Measurements from ENCODE around the gene EEIG2.
A peak's percentile ranks its signal among the peaks of the same experiment; 100 is the strongest.

The EEIG2 gene

DNA sequence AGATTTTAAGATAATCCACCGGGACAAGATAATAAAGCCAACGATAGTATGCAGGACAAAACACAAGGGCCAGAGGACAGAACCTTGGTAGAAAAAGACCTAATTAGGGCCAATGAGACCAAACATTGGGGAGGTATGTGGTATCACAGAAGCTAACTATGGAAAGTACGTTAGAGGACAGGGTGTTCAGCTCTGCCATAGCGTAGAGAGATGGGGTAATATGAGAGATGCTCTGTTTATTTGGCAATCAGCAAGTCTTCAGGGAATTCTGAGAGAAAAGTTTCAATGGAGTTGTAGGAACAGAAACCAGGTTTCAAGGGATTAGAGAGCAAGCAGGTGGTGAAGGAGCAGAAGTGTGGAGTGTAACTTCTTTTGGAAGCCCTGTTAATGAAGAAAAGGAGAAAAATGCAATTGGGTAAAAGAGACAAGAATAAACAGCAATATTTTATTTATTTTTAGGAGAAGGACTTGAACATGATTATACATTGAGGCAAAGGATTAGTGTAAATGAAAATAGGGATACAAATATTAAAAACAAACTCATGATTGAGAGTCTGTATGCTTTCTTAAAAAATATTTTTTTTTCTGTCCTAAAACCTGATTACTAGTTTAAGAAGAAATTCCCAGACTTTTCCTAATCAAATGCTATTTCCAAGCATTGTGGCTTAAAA lies 24.0 kb downstream of the EEIG2 start:
- peaks cover 26 to 60% of the 10 kb centered on the region in 2 donors for H3K4me1 Mint-ChIP-seq
- H3K36me3 Mint-ChIP-seq, result peaks cover 20% of the 10 kb centered on the region in 2 donors
- H3K27ac Mint-ChIP-seq, result peak overlapping the region; percentile 81
- peaks cover 11 to 12% of the 10 kb centered on the region in 2 donors for H3K9me3 Mint-ChIP-seq
- DNase-seq (no peak), ATAC-seq (replicated peaks) (peak in 1 of 2 donors; percentile 24)
- no peaks in the 10 kb centered on the region for H3K27me3 Mint-ChIP-seq
- H3K4me3 Mint-ChIP-seq, result peak overlapping the region; percentile 8 to 17

DNA sequence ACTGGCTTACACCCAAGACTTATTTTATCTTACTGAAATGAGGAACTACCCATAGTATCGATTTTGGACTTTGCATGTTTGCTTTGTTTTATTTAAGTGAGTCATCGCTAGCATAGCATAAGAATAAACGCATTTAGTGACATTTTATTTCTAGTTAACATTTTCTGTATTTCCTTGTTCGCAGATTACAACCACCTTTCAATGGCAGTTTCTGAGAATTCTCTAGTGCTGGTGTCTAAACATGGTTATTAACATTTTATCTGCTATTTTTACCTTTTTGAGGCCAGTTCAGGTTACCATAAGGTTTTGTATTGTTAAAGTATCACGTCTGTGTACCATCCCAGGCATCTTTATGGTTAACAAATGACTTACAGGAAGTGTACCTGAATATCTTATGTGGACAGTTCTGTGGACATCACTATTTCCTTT lies 24.5 kb downstream of the EEIG2 start:
- Mint-ChIP-seq H3K4me1 (peaks cover 32 to 65% of the 10 kb centered on the region in 2 donors), H3K4me3 (peak overlapping the region in 1 of 2 donors; percentile 58), H3K36me3 (peaks cover 22 to 25% of the 10 kb centered on the region in 2 donors), H3K27me3 (no peaks in the 10 kb centered on the region), H3K27ac (peak overlapping the region; percentile 89), H3K9me3 (peaks cover 11 to 12% of the 10 kb centered on the region in 2 donors)
- DNase-seq, result no peak
- ATAC-seq (replicated peaks), result peak; percentile 88 to 90

DNA sequence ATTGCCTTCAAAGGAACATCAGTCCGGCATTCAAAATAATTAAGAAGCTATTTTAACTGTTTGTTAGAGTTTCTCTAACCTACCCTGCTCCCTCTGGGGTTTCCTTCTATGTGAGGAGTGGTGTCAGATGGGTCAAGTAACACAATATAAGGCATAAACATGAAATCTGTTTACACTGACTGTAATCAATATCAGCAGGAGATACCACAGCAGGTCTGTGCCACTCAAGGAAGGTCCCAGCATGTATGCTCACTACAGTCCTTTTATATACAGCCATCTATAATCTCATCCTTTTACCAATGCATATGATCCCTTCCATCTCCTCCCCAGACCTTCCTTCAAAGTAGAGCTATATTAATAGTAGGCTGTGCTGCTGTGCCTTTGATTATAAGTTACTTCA lies 25.4 kb downstream of the EEIG2 start:
- Mint-ChIP-seq H3K9me3 (peaks cover 7% of the 10 kb centered on the region in 2 donors), H3K4me1 (peaks cover 30 to 69% of the 10 kb centered on the region in 2 donors), H3K27ac (peak overlapping the region; percentile 26), H3K4me3 (peak overlapping the region in 1 of 2 donors; percentile 64), H3K36me3 (peaks cover 18 to 23% of the 10 kb centered on the region in 2 donors), H3K27me3 (no peaks in the 10 kb centered on the region)
- DNase-seq, result no peak
- ATAC-seq (replicated peaks), result no peak

DNA sequence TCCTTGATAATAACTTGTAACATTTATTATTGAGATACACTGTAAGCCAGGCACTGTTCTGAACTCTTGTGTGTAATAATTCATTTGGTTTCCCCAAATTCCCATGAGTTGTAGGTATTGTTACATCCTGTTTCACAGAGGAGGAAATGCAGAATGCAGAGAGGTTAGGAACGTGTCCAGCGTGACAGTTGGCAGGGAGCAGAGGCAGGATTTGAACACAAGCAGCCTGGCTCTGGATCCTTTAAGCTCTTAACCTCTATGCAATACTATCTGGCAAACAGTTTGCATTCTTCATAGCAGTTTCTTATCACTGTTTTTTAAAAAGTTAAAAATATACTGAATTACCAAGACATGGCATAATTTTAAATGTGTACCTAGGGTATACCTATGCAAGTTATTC lies 30.5 kb downstream of the EEIG2 start:
- peaks cover 35 to 81% of the 10 kb centered on the region in 2 donors for H3K4me1 Mint-ChIP-seq
- no peak for ATAC-seq (replicated peaks)
- no peak overlapping the region for H3K4me3 Mint-ChIP-seq
- no peaks in the 10 kb centered on the region for H3K27me3 Mint-ChIP-seq
- no peaks in the 10 kb centered on the region for H3K9me3 Mint-ChIP-seq
- peaks cover 20 to 27% of the 10 kb centered on the region in 2 donors for H3K36me3 Mint-ChIP-seq
- DNase-seq, result no peak
- no peak overlapping the region for H3K27ac Mint-ChIP-seq

DNA sequence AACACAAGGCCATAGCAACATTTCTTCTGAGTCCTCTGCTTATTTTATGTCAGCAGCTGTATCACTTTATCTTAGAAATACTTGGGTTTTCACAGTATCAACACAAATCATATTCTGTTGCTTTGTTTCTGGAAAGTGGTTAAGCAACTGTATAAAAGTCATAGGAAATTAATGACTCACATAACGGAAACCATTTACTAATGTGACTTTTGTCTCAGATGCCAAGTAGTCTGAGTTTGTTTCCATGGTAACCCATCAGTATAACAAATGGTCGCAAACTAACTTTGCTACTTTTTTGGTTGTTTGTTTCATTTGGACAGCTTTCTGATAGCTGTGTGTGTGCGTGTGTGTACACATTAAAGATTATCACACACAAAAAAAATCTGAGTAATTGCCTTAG lies 31.1 kb downstream of the EEIG2 start:
- peaks cover 32 to 81% of the 10 kb centered on the region in 2 donors for H3K4me1 Mint-ChIP-seq
- no peak overlapping the region for H3K27ac Mint-ChIP-seq
- no peaks in the 10 kb centered on the region for H3K27me3 Mint-ChIP-seq
- DNase-seq (no peak), ATAC-seq (replicated peaks) (peak; percentile 79 to 83)
- no peaks in the 10 kb centered on the region for H3K9me3 Mint-ChIP-seq
- peak overlapping the region in 1 of 2 donors; percentile 11 for H3K4me3 Mint-ChIP-seq
- H3K36me3 Mint-ChIP-seq, result peaks cover 20 to 27% of the 10 kb centered on the region in 2 donors

DNA sequence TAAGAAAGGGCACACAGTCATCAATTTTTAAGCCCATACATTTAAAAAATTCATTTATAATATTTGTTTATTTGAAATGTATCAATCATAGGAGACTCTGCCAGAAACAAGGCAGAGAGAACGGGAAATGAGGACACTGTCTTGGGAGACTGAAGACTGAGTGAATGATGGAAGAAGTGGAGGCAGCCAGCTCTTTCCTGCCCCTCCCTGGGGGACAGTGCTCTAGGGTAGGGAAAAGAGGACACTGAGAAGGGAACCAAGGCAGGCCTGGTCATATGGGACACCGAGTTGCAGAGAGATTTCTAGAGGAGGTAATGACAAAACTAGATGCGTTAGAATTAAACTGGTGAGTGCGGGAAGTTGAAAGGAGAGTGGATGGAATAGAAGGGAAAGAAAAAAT lies 31.6 kb downstream of the EEIG2 start:
- peaks cover 18 to 27% of the 10 kb centered on the region in 2 donors for H3K36me3 Mint-ChIP-seq
- DNase-seq (no peak), ATAC-seq (replicated peaks) (peak; percentile 17)
- H3K4me1 Mint-ChIP-seq, result peaks cover 30 to 78% of the 10 kb centered on the region in 2 donors
- peak overlapping the region in 1 of 2 donors; percentile 11 for H3K4me3 Mint-ChIP-seq
- peak overlapping the region; percentile 82 for H3K27ac Mint-ChIP-seq
- no peaks in the 10 kb centered on the region for H3K9me3 Mint-ChIP-seq
- H3K27me3 Mint-ChIP-seq, result no peaks in the 10 kb centered on the region

DNA sequence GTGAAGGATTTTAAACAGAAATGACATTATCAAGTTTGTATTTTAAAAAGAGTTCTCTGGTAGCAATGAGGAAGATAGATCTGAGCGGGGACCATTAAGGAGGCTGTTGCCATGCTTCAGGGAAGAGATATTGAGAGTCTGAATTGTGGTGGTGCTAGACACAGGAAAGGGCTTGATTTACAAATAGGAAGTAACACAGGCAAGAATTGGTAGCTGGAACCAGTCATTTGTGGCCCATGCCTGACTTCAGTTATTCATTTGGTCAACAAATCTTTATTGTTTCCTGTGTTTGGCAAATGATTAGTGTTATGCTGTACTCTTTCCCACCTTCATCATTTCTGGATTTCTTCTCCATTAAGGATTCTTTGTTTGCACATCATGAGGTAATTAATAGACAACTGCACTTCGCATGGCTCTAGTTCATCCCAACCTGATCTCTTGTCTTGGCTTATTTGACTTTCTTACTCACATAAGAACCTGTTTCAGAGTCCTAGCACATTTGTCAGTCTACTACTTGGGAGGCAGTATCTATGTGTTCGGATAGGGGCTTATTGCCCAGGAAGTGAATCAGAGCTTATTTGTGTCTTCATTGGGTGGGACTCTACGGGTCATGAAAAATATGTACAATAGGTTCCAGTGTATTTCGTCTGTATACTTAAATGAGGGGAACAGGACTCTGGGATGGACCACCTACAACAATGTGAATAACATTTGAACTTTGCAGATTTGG lies 32.3 kb downstream of the EEIG2 start:
- H3K36me3 Mint-ChIP-seq, result peaks cover 16 to 25% of the 10 kb centered on the region in 2 donors
- peak; percentile 79 to 87 for ATAC-seq (replicated peaks)

DNA sequence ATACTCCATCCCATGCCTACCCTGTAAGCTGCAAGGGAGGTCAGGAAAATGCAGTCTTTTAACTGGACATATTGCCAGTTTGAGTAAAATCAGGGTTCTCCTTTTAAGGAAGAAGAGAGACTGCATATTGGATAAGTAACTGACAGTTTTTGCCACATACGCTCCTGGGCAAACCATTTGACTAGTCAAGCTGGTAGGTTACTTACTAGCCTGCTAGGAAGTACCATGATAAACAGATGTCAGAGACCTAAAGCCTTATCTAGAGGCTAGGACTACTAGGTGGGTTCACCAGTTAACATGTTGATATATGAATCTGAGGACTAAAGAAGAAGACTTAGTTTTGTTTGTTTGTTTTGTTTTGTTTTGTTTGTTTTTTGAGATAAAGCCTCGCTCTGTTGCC lies 33.5 kb downstream of the EEIG2 start:
- no peak for ATAC-seq (replicated peaks)
- H3K36me3 Mint-ChIP-seq, result peaks cover 16 to 22% of the 10 kb centered on the region in 2 donors
- H3K4me3 Mint-ChIP-seq, result no peak overlapping the region
- no peaks in the 10 kb centered on the region for H3K9me3 Mint-ChIP-seq
- H3K27ac Mint-ChIP-seq, result no peak overlapping the region
- H3K4me1 Mint-ChIP-seq, result peaks cover 25 to 69% of the 10 kb centered on the region in 2 donors
- H3K27me3 Mint-ChIP-seq, result no peaks in the 10 kb centered on the region
- no peak for DNase-seq

More for the DNA sequence above, 32.3 kb downstream of the EEIG2 start:
- Mint-ChIP-seq H3K9me3 (no peaks in the 10 kb centered on the region), H3K4me3 (peak overlapping the region in 1 of 2 donors; percentile 11), H3K27me3 (no peaks in the 10 kb centered on the region), H3K4me1 (peaks cover 26 to 78% of the 10 kb centered on the region in 2 donors), H3K27ac (peak overlapping the region; percentile 82)
- no peak for DNase-seq

DNA sequence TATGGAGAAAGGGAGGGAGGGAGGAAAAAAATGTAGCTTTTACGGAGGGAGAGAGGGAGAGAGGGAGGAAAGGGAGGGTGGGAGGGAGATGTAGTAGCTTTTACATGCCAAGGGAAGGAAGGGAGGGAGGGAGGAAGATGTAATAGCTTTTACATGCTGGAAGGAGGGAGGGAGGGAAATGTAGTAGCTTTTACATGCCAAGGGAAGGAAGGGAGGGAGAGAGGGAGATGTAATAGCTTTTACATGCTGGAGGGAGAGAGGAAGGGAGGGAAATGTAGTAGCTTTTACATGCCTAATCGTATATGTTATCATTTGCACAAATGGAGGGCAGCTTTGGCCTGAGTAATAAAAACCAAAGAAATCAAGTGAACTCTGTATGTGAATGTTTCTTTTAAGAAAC lies 35.6 kb downstream of the EEIG2 start:
- Mint-ChIP-seq H3K27ac (no peak overlapping the region), H3K9me3 (no peaks in the 10 kb centered on the region), H3K4me3 (no peak overlapping the region), H3K36me3 (peaks cover 17 to 23% of the 10 kb centered on the region in 2 donors), H3K27me3 (no peaks in the 10 kb centered on the region), H3K4me1 (peaks cover 19 to 67% of the 10 kb centered on the region in 2 donors)
- ATAC-seq (replicated peaks) (no peak), DNase-seq (no peak)

DNA sequence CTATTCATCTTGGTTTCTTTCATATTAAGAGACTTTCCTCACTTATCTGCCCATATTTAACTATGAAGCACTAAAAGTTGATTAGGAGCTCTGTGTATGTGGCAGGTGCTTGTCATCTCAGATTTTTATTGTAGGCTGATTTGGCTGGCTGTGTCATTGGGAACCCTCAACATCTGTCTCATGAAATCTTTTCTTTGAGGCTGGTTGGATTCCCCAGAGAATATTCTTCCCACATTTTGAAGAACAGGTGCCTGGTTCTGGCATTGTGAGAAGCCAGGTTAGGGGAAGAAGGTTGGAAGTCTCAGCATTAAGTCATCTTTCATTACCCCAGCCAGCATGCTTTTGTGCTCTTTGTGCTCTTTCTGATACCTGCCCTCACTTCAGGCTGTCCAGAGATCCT lies 37.1 kb downstream of the EEIG2 start:
- ATAC-seq (replicated peaks) (no peak), DNase-seq (no peak)
- H3K4me1 Mint-ChIP-seq, result peaks cover 15 to 60% of the 10 kb centered on the region in 2 donors
- no peaks in the 10 kb centered on the region for H3K27me3 Mint-ChIP-seq
- H3K4me3 Mint-ChIP-seq, result no peak overlapping the region
- no peaks in the 10 kb centered on the region for H3K9me3 Mint-ChIP-seq
- peak overlapping the region; percentile 86 for H3K27ac Mint-ChIP-seq
- peaks cover 15 to 23% of the 10 kb centered on the region in 2 donors for H3K36me3 Mint-ChIP-seq

DNA sequence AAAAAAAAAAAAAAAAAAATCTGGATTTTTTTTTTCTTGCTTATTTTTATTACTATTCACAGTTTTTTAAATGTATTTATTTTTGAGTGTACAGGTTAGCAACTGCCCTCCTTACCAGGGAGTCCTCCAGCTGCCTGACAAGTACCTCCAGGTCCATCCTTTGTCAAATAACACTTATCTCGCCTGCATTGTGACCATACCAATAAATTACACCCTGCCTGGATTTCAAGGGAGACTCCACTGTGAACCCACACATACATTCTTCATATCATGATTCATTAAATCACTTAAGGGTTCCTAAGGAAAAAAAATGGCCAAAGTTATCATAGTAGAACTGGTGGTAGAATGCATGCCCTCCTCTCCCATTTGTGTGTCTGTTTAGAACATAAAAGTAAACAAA lies 38.4 kb downstream of the EEIG2 start:
- Mint-ChIP-seq H3K36me3 (peaks cover 12 to 19% of the 10 kb centered on the region in 2 donors), H3K27me3 (no peaks in the 10 kb centered on the region), H3K4me1 (peaks cover 12 to 62% of the 10 kb centered on the region in 2 donors), H3K9me3 (no peaks in the 10 kb centered on the region), H3K4me3 (no peak overlapping the region), H3K27ac (no peak overlapping the region)
- no peak for DNase-seq
- no peak for ATAC-seq (replicated peaks)

DNA sequence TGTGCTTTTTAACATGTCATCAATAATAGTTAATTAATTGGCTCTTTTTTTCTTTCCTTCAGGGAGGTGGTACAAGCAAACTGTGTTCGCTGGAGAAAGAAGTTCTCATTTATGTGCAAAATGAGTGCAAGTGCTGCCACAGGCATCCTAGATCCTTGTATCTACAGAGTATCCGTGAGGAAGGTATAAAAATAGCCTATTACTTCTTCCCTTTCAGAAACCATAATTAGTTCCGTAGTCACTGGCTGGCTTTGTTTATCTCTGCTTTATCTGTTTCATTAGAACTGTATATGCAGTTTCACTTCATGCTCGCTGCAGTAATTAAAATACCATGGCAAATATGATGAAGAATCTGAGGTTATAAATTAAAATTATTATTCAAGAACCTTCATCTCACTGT lies 40.6 kb downstream of the EEIG2 start:
- Mint-ChIP-seq H3K27ac (no peak overlapping the region), H3K36me3 (peaks cover 16 to 21% of the 10 kb centered on the region in 2 donors), H3K27me3 (no peaks in the 10 kb centered on the region), H3K4me1 (peaks cover 8 to 45% of the 10 kb centered on the region in 2 donors), H3K4me3 (no peak overlapping the region), H3K9me3 (no peaks in the 10 kb centered on the region)
- ATAC-seq (replicated peaks), result no peak
- no peak for DNase-seq

DNA sequence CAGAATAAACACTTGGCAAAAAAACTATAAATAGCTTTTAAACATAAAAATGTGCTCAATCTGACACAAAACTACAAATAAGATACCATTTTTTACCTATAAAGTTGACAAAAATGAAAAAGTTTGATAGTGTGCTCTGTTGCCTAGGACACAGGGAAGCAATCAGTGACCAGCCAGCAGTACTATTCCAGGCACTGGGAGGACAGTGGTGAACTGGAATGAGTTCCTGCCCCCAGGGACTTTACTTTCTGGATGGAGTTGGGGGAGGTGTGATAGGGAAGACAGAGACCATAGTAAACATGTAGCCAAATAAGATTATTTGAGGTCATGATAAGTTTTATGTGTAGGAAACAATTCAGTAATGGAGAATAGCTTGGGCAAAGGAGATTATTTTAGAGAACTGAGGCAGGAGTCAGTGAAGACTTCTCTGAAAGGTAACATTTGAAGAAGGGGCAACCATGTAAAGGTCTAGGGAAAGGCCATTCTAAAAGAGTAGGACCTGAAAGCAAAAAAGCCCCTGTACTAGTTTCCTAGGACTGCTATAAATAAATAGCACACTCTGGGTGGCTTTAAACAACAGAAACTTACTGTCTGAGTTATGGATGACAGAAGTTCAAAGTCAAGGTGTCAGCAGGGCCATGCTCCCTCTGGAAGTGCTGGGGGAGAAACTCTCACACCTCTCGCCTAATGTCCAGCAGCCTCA lies 42.0 kb downstream of the EEIG2 start:
- H3K4me1 Mint-ChIP-seq, result peaks cover 8 to 34% of the 10 kb centered on the region in 2 donors
- DNase-seq (no peak), ATAC-seq (replicated peaks) (peak; percentile 78 to 92)
- peaks cover 22 to 27% of the 10 kb centered on the region in 2 donors for H3K36me3 Mint-ChIP-seq
- peak overlapping the region in 1 of 2 donors; percentile 10 for H3K4me3 Mint-ChIP-seq
- H3K27ac Mint-ChIP-seq, result peak overlapping the region; percentile 68
- no peaks in the 10 kb centered on the region for H3K9me3 Mint-ChIP-seq
- H3K27me3 Mint-ChIP-seq, result no peaks in the 10 kb centered on the region

DNA sequence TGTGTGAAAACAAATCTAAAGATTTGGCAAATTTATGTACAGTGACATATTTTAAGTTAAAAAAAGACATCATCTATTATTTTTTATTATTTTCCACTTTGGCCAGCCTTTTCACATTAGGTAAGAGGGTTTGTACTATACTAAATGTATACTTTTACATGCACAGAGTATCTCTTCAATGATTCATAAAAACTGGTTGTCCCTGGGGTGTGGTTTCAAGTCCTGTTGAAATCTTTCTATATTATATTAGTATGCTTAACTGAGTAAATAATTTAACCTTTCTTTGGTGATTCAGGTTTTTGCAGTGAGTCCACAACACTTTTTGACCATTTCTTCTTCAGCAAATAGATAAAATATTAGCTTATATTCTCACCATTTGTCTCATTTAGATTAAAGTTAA lies 45.7 kb downstream of the EEIG2 start:
- Mint-ChIP-seq H3K27ac (no peak overlapping the region), H3K36me3 (peaks cover 35 to 41% of the 10 kb centered on the region in 2 donors), H3K4me1 (peaks cover 11 to 28% of the 10 kb centered on the region in 2 donors), H3K4me3 (no peak overlapping the region), H3K9me3 (no peaks in the 10 kb centered on the region), H3K27me3 (no peaks in the 10 kb centered on the region)
- ATAC-seq (replicated peaks), result no peak
- DNase-seq, result no peak

All from stimulated activated naive B cell treated with anti-CD40 and anti-IgM and Interleukin-4, amounts not matched to agents 10 μg/mL and 1 μg/mL and 100 μg/mL, for 72 hours (primary cell).